GM23338 (cell line): ENCODE measurements around the gene PACSIN3. TPM values are rescaled to one million over a fixed set of nuclear protein-coding genes. Genes with fewer than 3 reads are reported as not detected.

Experiments
- ATAC-seq: fragments of 200-7000 bp; cut with Tn5 transposase; 3 replicates; pipeline ENCODE4 v1.9.1; 2020
- DNase-seq: peaks from one replicate; pipeline ENCODE4 v3.0.0-alpha.2; 2015; ENCODE audit warnings: low spot score
- H2AFZ ChIP-seq: fragments of 200-600 bp; sonication (generic); 2 replicates; pipeline ENCODE4 v1.8.0; 2016; ENCODE audit warnings: antibody characterized with exemption, mild to moderate bottlenecking, moderate library complexity
- H3F3A ChIP-seq: fragments of 200-600 bp; sonication (generic); replicated peaks from 2 replicates; pipeline ENCODE4 v1.8.0; 2017; ENCODE audit warnings: antibody characterized with exemption, mixed run types, low read depth
- H3K27ac ChIP-seq: fragments of 200-600 bp; sonication (generic); 2 replicates; pipeline ENCODE4 v1.6.1; 2016; ENCODE audit warnings: low read depth
- H3K27me3 ChIP-seq: fragments of 200-600 bp; sonication (generic); 2 replicates; pipeline ENCODE4 v1.8.0; 2016; ENCODE audit warnings: mild to moderate bottlenecking, mixed run types, moderate library complexity; ENCODE audit not compliant: insufficient read depth
- H3K36me3 ChIP-seq: fragments of 200-600 bp; sonication (generic); 2 replicates; pipeline ENCODE4 v1.8.0; 2016; ENCODE audit warnings: mild to moderate bottlenecking; ENCODE audit not compliant: insufficient read depth
- H3K4me1 ChIP-seq: fragments of 200-600 bp; sonication (generic); 2 replicates; pipeline ENCODE4 v1.8.0; 2016; ENCODE audit warnings: mild to moderate bottlenecking, moderate library complexity; ENCODE audit not compliant: insufficient read depth
- H3K4me2 ChIP-seq: fragments of 200-600 bp; sonication (generic); 2 replicates; pipeline ENCODE4 v1.7.1; 2017; ENCODE audit warnings: mixed run types
- H3K4me3 ChIP-seq: fragments of 200-600 bp; sonication (generic); 2 replicates; pipeline ENCODE4 v1.6.1; 2016; ENCODE audit warnings: mixed run types
- H3K79me2 ChIP-seq: fragments of 200-600 bp; sonication (generic); replicated peaks from 2 replicates; pipeline ENCODE4 v1.8.0; 2017; ENCODE audit warnings: mild to moderate bottlenecking; ENCODE audit not compliant: insufficient read depth
- H3K9me2 ChIP-seq: fragments of 200-600 bp; sonication (generic); 2 replicates; pipeline ENCODE4 v1.8.0; 2017; ENCODE audit not compliant: insufficient read depth
- H4K20me1 ChIP-seq: fragments of 200-600 bp; sonication (generic); replicated peaks from 2 replicates; pipeline ENCODE4 v1.8.0; 2017; ENCODE audit warnings: mild to moderate bottlenecking; ENCODE audit not compliant: insufficient read depth
- H3K27ac Mint-ChIP-seq: 2 replicates; pipeline ENCODE4 v1.8.0; 2020; ENCODE audit warnings: inconsistent platforms, mild to moderate bottlenecking, moderate library complexity, mixed read lengths
- H3K27me3 Mint-ChIP-seq: 3 replicates; pipeline ENCODE4 v1.8.0; 2022; ENCODE audit warnings: low read depth, mild to moderate bottlenecking, moderate library complexity, mixed read lengths, inconsistent platforms; ENCODE audit not compliant: insufficient read depth, poor library complexity
- H3K36me3 Mint-ChIP-seq: 3 replicates; pipeline ENCODE4 v1.8.0; 2021; ENCODE audit warnings: low read depth, mild to moderate bottlenecking, inconsistent platforms, moderate library complexity, mixed read lengths
- H3K4me1 Mint-ChIP-seq: 3 replicates; pipeline ENCODE4 v1.8.0; 2020; ENCODE audit warnings: mild to moderate bottlenecking, inconsistent platforms, mixed read lengths
- H3K4me3 Mint-ChIP-seq: 3 replicates; pipeline ENCODE4 v1.8.0; 2021; ENCODE audit warnings: moderate library complexity, mild to moderate bottlenecking, inconsistent platforms, mixed read lengths
- H3K9me3 Mint-ChIP-seq: 3 replicates; pipeline ENCODE4 v1.8.0; 2020; ENCODE audit warnings: moderate library complexity, mild to moderate bottlenecking, inconsistent platforms, mixed read lengths
- CREB1 ChIP-seq: fragments of 250-450 bp; sonication (Bioruptor Pico); IDR thresholded peaks from 2 replicates; pipeline ENCODE4 v1.5.0; 2020; ENCODE audit warnings: low read depth, mild to moderate bottlenecking, moderate library complexity
- CTCF ChIP-seq, 2 experiments: fragments of 200-600 bp in 1 of 2; sonication (generic) in 1 of 2; conservative IDR thresholded peaks; 2 replicates each; pipeline versions ENCODE4 v1.5.1 to v1.6.1; 2016 to 2017; ENCODE audit warnings: antibody characterized with exemption in 2 of 2, low read depth in 2 of 2, mild to moderate bottlenecking in 2 of 2, moderate library complexity in 1 of 2
- ETS1 ChIP-seq: IDR thresholded peaks from 2 replicates; pipeline ENCODE4 v1.6.1; 2016; ENCODE audit warnings: antibody characterized with exemption
- EZH2 ChIP-seq: fragments of 200-600 bp; sonication (generic); IDR thresholded peaks from one replicate; pipeline ENCODE4 v1.8.0; 2017; ENCODE audit warnings: antibody characterized with exemption, mild to moderate bottlenecking, low read depth; ENCODE audit not compliant: unreplicated experiment
- EZH2phosphoT487 ChIP-seq: fragments of 200-600 bp; sonication (generic); IDR thresholded peaks from one replicate; pipeline ENCODE4 v1.8.1; 2018; ENCODE audit warnings: antibody characterized with exemption; ENCODE audit not compliant: unreplicated experiment
- JUNB ChIP-seq: IDR thresholded peaks from one replicate; pipeline ENCODE4 v1.6.1; 2016; ENCODE audit warnings: antibody characterized with exemption; ENCODE audit not compliant: unreplicated experiment
- NANOG ChIP-seq: IDR thresholded peaks from 2 replicates; pipeline ENCODE4 v1.6.1; 2016; ENCODE audit warnings: antibody characterized with exemption, borderline replicate concordance
- POLR2AphosphoS5 ChIP-seq: IDR thresholded peaks from 2 replicates; pipeline ENCODE4 v1.6.1; 2016; ENCODE audit warnings: antibody characterized with exemption, low read depth
- REST ChIP-seq: IDR thresholded peaks from one replicate; pipeline ENCODE4 v1.6.1; 2018; ENCODE audit warnings: antibody characterized with exemption; ENCODE audit not compliant: unreplicated experiment
- STAT1 ChIP-seq: IDR thresholded peaks from one replicate; pipeline ENCODE4 v1.6.1; 2016; ENCODE audit warnings: antibody characterized with exemption; ENCODE audit not compliant: unreplicated experiment
- ZNF114 ChIP-seq: fragments of 250-450 bp; sonication (Bioruptor Pico); IDR thresholded peaks from 2 replicates; pipeline ENCODE4 v1.5.0; 2020; ENCODE audit warnings: mild to moderate bottlenecking, moderate library complexity
- ZNF331 ChIP-seq: fragments of 250-450 bp; sonication (Bioruptor Pico); IDR thresholded peaks from 2 replicates; pipeline ENCODE4 v1.5.0; 2020; ENCODE audit warnings: low read depth, mild to moderate bottlenecking, moderate library complexity
- ZNF462 ChIP-seq: fragments of 250-450 bp; sonication (Bioruptor Pico); IDR thresholded peaks from 2 replicates; pipeline ENCODE4 v1.5.0; 2020; ENCODE audit warnings: mild to moderate bottlenecking, moderate library complexity
- polyA plus RNA-seq: library from polyadenylated mRNA; unstranded; fragments of >200 nt; fragmentation: Nextera tagmentation; extraction: Ambion mirVana; gene quantifications from 2 replicates; pipeline ENCODE4 v1.2.1, GENCODE V29; 2016
- total RNA-seq: library from RNA; depleted of rRNA; stranded (reverse); fragments of >200 nt; shearing (Covaris generic); gene quantifications from 2 replicates; pipeline ENCODE4 v1.2.3, GENCODE V29; 2014

Gene PACSIN3
- total and polyA plus RNA-seq, 2 experiments from 2014 or later: 39.6 to 72.1 TPM

- Mint-ChIP-seq H3K4me1 (peaks cover 8% of the 10 kb centered on the region), H3K36me3 (peaks cover 69% of the 10 kb centered on the region), H3K9me3 (no peaks in the 10 kb centered on the region), H3K4me3 (no peak overlapping the region), H3K27me3 (peaks cover 9% of the 10 kb centered on the region), H3K27ac (no peak overlapping the region)
- Histone ChIP-seq H3K79me2 (peaks cover 58% of the 10 kb centered on the region), H3K27ac (no peak overlapping the region), H3K4me1 (peaks cover 5% of the 10 kb centered on the region; the same call in 1 of the 2 replicates), H3K4me3 (no peak overlapping the region), H2AFZ (no peak overlapping the region), H3K27me3 (no peaks in the 10 kb centered on the region), H3F3A (0 out of 2 replicates have a peak, but pooled peaks cover 5% of the 10 kb centered on the region), H3K9me2 (no peaks in the 10 kb centered on the region), H3K4me2 (no peak overlapping the region), H4K20me1 (peaks cover 26% of the 10 kb centered on the region), H3K36me3 (peaks cover 42% of the 10 kb centered on the region)
- TF ChIP-seq JUNB: no peak
- TF ChIP-seq POLR2AphosphoS5: no peak
- TF ChIP-seq NANOG: no peak
- no peak for TF ChIP-seq ETS1
- no peak for TF ChIP-seq ZNF114
- no peak for TF ChIP-seq ZNF331 (CRISPR knock-in tag)
- no peak for TF ChIP-seq EZH2
- no peak for TF ChIP-seq REST
- TF ChIP-seq STAT1: no peak
- no peak for TF ChIP-seq CREB1 (CRISPR knock-in tag)
- no peak for TF ChIP-seq CTCF (conservative IDR thresholded peaks at IDR 0.05; ENCODE audit: low read depth in 2 of 2)
- TF ChIP-seq ZNF462 (CRISPR knock-in tag): no peak
- TF ChIP-seq EZH2phosphoT487: no peak
- ATAC-seq (no peak), DNase-seq (no peak)
Measured at GRCh38 chr11:47171061-47171838, 15.0 kb downstream of the PACSIN3 start.
